ENCODE data around the gene CPNE7.

GRCh38 chr16:89531821-89532526 is 43.6 kb upstream of the CPNE7 start:
- TF ChIP-seq CTCF (IDR thresholded peaks at IDR 0.05) (no peak), ZFX (IDR thresholded peaks at IDR 0.05; ENCODE audit: borderline replicate concordance) (no peak)

All from 22Rv1 (cell line).